CD4-positive, alpha-beta T cell treated with Interleukin-17A for 4 hours (primary cell): ENCODE data around the gene KNCN.

ENCODE experiments used
- DNase-seq: peaks from one replicate; pipeline ENCODE4 v3.0.0-alpha.2; 2020; ENCODE audit warnings: mixed read lengths

The KNCN gene

DNA sequence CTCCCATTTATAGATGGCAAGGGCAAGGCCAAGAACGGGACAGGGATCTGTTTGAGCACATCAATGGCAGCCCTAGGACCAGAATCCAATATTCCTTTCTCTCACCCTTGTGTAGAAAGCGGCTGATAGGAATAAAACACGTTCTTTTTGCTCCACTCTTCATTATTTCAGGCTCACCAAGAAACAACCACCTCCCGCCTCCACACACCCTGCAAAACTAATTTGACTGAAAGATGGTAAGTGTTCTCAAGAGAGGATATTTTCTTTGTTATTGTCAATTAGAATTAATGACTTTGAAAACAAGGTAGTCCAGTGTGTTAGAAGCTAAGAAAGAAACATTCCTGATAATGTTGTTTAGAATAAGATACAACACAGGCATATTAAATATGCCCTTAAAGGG lies 11.9 kb upstream of the KNCN start:
- DNase-seq = no peak

DNA sequence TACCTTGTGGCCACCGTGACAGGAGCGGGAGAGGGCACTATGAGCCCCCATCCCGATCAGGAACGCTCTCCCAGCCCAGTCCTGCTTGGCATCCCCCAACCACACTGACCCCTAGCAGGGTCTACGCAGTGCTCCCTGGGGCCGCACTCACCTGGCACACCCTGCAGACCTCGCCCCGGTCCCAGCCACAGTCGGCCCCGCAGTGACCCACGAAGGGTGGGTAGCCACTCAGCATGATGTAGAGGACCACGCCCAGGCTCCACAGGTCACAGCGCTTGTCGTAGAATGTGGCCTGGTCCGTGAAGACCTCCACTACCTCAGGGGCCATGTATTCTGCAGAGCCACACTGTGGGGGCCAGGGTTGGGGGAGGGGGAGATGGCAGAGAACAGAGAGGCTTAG lies 11.1 kb upstream of the KNCN start:
- DNase-seq = no peak

DNA sequence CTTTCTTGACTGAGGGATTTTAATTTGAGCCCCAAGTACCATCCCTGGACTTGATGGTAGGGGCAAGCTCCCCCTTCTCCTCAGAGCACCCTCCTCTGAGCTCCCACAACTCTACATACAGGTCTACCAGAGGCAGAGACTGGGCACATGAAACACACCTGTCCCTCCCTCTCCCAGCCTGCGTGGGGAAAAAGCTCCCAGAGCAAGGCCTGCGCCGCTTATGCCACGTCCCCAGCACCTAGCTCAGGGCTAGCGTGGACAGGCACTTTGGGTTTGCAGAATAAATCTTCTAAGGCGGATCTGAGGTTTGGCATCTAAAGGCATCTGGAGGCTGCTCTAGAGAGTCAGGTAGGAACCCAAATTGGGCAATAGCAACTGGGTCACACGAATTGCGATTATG lies 7.5 kb upstream of the KNCN start:
- no peak for DNase-seq

- DNase-seq = no peak
Observed at GRCh38 chr1:46558141-46558963, 6.9 kb upstream of the KNCN start.

DNA sequence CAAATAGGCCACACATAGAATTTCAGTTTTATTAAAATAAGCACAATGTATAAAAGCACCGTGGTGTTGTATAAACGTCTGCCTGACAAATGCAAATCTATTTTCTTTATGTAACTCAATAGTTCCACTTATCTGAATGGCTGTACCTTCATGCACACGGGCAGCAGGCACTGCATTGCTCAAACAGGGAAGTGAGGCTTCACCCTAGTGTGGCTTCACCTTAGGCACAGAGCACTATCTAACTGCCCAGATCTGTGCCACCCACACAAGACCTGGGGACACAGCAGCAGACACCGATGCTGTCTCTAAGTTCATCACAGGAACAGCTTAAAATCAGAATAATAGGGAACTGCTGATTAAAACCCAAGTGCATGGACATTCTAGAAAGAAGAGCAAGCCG lies 6.0 kb upstream of the KNCN start:
- no peak for DNase-seq

DNA sequence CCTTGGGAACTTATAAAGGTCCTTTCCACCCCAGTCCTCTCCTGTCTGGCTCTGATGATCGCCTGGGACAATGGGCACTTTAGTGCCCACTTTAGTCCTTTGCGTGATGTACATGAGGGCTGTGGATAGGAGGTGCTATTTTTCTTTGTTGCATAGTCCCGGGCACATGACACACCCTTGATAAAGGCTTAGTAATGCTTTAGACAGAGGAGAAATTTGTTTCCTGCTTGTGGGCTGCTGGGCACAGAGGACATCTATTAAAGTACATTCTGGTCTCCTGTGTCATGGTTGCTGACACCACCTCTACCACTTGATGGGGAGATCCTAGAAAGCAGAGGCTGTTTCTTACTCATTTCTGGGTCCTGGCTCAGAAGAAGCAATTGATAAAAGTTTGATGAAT lies 5.4 kb upstream of the KNCN start:
- no peak for DNase-seq

DNA sequence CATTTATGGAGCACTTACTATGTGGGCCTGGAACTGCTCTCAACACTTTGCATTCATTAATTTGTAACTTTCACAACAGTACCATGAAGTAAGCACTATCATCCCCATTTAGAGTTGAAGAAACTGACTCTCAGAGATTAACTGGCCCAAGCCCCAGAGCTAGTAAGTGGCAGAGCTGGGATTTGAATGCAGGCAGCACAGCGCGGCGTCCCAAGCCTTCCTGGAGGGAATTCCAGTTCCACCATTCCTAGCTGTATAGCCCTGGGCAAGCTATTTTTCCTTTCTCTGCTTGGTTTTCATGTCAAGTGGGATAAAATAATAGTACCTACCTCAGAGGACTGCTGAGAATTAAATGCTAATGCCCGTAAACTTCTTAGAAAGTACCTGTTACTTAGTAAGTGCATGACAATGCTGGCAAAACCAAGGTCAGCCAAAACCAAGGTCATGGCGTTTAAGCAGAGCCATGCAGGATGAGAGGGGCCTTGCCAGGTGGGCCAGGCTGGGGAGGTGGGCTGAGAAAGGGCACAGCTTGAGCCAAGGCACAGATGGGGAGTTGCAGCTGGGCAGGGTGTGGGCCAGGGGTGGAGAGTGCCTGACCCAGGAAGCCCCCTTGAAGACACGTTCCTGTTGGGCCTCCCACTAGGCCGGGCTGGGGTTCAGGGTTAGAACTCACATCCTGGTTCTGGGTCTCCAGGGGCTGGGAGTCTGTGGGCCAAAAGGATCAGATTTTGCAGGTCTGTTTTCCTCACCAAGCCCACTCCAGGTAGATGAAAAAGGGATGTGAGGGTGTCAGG lies 4.6 kb upstream of the KNCN start:
- DNase-seq = no peak

DNA sequence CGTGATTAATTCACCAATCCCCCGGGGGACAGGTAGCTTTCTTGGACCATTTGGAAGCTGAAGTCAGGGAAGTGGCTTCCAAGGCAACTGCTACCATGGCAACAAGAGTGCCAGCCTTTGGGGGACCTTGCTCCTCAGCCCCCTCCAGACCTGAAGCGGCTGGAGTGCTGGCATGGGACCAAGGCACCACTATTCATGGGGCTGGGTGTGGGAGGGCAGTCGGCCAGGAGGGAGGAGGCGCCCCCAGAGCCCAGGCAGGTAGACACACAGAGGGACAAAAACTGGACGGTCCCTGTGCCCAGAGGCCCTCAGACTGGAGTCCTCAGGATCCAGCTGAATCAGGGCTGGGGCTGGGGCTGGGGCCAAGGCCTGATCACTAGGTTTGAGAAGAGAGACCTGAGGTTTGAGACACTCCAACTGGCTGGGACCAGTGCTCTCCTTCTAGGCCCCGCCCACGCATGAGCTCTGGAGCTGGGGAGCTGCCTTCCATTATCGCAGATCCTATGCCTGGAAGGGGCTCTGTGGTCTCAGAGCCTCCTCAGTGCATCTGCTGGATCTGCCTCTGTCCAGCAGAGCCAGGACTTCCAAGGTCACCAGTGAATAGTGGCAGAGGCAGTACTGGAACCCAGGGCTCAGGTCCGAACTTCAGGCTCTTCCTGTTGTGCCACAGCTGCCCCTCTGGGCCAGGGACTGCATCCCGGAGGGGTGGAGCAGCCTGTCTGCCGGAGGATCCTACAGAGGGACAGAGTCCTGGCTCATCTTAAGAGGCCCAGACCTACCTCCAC lies 3.3 kb upstream of the KNCN start:
- DNase-seq = no peak

- no peak for DNase-seq
Observed at GRCh38 chr1:46554236-46554596, 2.8 kb upstream of the KNCN start.

GRCh38 chr1:46553506-46553905 lies 2.1 kb upstream of the KNCN start:
- DNase-seq = no peak

DNA sequence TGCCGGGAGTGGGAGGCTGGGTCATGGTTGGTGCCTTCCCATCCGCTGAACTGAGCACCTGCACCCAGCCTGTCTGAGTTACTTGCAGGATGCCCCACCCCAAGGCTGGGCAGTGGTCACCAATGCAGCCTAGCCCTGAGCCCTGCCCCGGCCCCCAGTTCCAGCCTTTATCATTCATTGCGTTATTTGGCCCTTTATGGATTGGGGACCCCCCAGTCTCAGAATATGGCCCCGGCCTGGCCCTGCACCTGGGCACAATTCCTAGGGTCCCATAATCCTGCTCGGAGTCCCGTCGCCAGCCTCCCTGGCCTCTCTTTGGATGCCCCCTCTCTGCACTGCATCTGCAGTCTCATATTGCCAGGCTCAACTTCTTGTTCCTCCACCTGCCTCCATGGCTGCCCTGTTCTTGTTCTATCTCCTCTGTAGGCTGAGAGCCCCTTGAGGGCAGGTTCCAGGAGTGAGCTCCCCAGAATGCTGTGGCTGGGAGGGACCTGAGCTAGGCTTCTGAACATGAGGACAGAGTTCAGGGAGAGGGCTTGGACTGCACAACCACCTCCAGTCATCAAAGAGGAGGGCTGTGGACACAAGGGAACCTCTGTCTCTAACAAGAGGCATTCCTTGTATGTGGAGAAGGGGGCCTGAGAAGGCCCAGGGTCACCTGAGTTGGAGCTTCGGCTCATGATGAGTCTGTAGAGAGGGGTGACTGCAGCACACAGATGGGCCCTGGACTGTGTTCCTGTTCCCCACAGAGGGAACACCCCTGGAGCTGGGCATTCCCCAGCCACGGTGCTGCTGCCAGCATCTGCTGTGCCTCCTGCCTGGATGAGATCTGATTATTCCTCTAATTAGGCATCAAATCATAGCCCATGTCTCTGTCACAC lies 1.1 kb upstream of the KNCN start:
- no peak for DNase-seq

DNA sequence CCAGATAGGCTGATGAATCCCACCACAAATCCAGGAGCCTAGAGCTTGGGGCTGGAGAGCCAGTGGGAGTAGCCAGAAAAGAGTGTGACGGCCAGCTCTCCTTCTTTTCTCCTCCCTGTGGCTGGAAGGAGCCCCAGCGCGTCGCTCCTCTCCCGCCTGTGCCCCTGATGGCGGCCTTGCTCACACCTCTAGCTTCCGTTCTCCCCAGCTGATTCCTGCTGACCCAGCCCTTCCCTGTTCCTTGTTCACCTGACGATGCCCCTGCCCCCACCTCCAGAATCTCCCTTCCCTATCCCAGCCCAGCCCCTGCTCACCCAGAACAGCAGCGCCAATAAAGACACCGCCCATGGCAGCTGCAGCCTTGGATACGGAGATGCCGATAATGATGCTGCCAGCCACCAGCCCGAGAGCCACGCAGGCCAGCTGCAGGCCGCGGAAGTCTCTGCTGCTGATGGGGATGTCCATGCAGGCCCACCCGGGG lies 656 bp downstream of the KNCN start:
- DNase-seq = no peak

DNA sequence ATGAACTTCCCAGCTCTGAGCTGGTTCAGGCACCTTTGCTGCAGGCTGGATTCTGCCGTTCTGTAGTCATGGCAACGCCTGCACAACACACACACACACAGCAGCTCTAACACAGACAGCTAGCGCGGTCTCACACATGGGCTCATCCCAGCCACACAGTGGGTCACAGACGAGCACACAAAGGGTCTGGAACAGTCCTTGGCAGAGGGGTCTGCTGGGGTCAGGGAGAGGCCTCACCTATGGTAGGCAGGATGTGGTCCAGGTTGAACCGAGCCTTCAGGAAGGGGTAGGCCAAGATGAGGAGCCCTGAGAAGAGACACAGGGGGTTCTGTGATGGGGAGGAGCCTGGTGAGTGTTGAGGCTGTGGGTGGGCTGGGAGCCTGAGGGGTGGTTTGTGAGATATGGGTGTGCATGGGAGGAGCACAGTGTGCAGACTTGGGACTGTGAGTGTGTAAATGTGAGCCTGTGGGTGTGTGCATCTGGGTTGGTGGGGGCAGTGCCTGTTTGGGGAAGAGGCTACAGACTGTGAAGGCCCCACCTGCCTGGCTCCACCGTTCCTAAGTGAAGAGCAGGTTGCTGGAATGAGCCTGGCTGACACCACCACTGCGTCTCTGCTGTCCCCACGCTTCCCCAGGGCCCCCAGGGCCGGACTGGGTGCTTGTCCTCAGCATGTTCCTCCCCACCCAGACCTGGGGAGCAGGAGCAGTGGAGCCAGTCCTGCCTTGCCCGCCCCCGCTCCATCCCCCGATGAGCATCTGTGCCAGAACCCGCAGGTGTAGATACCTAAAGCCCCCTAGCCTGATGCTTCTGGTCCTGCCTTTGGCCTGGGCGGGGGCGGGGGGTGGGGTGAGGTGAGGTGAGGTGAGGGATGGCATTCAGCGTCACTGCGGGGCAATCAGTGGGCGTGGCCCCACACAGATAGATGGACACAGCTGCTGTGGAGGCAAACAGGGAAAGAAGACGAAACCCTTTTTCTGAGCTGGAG lies 1.5 kb downstream of the KNCN start:
- DNase-seq = peak; percentile 19

DNA sequence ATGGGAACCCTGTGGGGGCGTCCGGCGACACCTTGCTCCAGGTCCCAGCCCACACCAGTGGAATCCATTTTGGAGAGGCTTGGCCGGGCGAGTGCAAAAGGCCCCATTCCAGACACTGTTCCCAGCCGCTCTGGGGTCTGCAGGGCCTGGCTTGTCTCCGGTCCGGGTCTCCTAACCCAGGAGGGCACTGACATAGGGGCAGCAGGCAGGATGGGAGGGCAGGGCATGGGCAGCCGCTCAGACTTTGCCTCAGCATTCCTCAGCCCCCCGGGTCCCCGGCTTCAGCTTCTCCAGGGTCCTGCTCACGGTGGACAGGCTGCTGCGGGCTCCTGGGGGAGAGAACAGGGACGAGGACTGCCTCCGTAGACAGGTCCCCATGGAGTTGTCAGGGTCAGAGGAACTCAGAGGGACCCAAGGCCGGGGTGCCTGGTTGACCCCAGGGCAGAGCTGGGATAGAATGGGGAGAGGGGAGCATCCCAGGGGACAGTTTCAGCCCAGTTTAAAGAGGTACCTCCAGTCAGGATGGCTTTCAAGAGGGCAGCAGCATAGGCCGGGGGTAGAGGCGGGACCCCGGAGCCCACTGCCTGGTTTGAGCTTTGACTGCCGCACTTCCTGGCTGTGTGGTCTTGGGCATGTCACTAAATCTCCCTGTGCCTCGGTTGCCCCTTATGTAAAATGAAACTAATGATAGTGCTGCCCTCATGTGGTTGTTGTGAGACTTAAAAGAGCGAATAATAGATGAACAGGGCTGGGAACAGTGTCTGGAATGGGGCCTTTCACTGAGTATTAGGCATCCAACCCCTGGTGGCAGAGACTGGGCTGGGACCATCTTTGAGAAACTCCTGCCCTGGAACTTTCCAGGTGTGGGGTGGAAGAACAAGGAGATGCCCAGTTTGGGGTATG lies 3.7 kb downstream of the KNCN start:
- peak; percentile 9 for DNase-seq

GRCh38 chr1:46546210-46546609 lies 5.2 kb downstream of the KNCN start:
- DNase-seq = no peak

GRCh38 chr1:46545784-46546183 lies 5.7 kb downstream of the KNCN start:
- no peak for DNase-seq

- DNase-seq = no peak
Observed at GRCh38 chr1:46544561-46545240, 6.7 kb downstream of the KNCN start.

GRCh38 chr1:46543761-46544560 lies 7.5 kb downstream of the KNCN start:
- no peak for DNase-seq

- DNase-seq = no peak
Observed at GRCh38 chr1:46543382-46543760, 8.1 kb downstream of the KNCN start.
